ENCODE results near the gene LPAR1. TPM values are rescaled to one million over a fixed set of nuclear protein-coding genes. Genes with fewer than 3 reads are reported as not detected.

LPAR1 gene
- total and polyA plus RNA-seq, 12 donors = 9.6 to 65.2 (median 22.4) TPM

GRCh38 chr9:111039231-111039906 is 1.1 kb upstream of the LPAR1 start:
- intact Hi-C loops (cut with DNase I) = no loop called here
- Histone ChIP-seq H3K9me3 (replicated peaks in 1 of 3) (no peaks in the 10 kb centered on the region), H3K4me1 (replicated peaks in 1 of 2) (peaks cover 0 to 8% of the 10 kb centered on the region in 2 donors), H3K27ac (peak overlapping the region in 3 of 5 donors; percentile 70 to 92 (median 82)), H3K4me3 (peak overlapping the region in 1 of 4 donors; percentile 72), H3K27me3 (peaks cover 5% of the 10 kb centered on the region), H3K36me3 (replicated peaks in 1 of 2) (no peaks in the 10 kb centered on the region)
- 38 to 55% (median 51%) methylated on average over 19 to 23 of the region's 23 CpGs for WGBS, 4 donors
- no peak for DNase-seq
- TF ChIP-seq POLR2A (IDR thresholded peaks at IDR 0.05) (no peak), CTCF (IDR thresholded peaks at IDR 0.05) (no peak)

GRCh38 chr9:111037708-111038330 is 451 bp downstream of the LPAR1 start:
- H3K9me3 ChIP-seq (replicated peaks in 1 of 3) = no peaks in the 10 kb centered on the region
- peak in 2 of 7 donors; percentile 8 to 28 for DNase-seq
- H3K27me3 ChIP-seq = peaks cover 5% of the 10 kb centered on the region
- 0 to 1% (median 1%) methylated on average over 2 to 83 of the region's 83 CpGs; no CpG with 5 or more reads in 1 of the 4 donors for WGBS, 4 donors
- H3K4me1 ChIP-seq (replicated peaks in 1 of 2) = peaks cover 0 to 16% of the 10 kb centered on the region in 2 donors
- intact Hi-C loops (cut with DNase I) = no loop called here
- TF ChIP-seq CTCF (IDR thresholded peaks at IDR 0.05) (peak in 1 of 6 experiments; percentile 13), POLR2A (IDR thresholded peaks at IDR 0.05) (no peak)
- H3K36me3 ChIP-seq (replicated peaks in 1 of 2) = no peaks in the 10 kb centered on the region
- H3K27ac ChIP-seq = peak overlapping the region in 4 of 5 donors; percentile 11 to 92 (median 60)
- H3K4me3 ChIP-seq = peak overlapping the region in 2 of 4 donors; percentile 7 to 72

GRCh38 chr9:111037356-111037707 is 938 bp downstream of the LPAR1 start:
- DNase-seq = no peak
- intact Hi-C loops (cut with DNase I) = no loop called here
- 5 to 11% (median 8%) methylated on average over 6 to 13 of the region's 13 CpGs for WGBS, 4 donors
- Histone ChIP-seq H3K27ac (peak overlapping the region in 4 of 5 donors; percentile 11 to 92 (median 60)), H3K36me3 (replicated peaks in 1 of 2) (no peaks in the 10 kb centered on the region), H3K4me1 (replicated peaks in 1 of 2) (peaks cover 0 to 17% of the 10 kb centered on the region in 2 donors), H3K4me3 (peak overlapping the region in 2 of 4 donors; percentile 7 to 72), H3K9me3 (replicated peaks in 1 of 3) (no peaks in the 10 kb centered on the region), H3K27me3 (peaks cover 5% of the 10 kb centered on the region)
- TF ChIP-seq CTCF (IDR thresholded peaks at IDR 0.05) (no peak), POLR2A (IDR thresholded peaks at IDR 0.05) (no peak)

GRCh38 chr9:111036946-111037345 is 1.3 kb downstream of the LPAR1 start:
- H3K27me3 ChIP-seq = peaks cover 5% of the 10 kb centered on the region

More at GRCh38 chr9:111036946-111037345, 1.3 kb downstream of the LPAR1 start:
- H3K9me3 ChIP-seq (replicated peaks in 1 of 3) = no peaks in the 10 kb centered on the region
- H3K27ac ChIP-seq = peak overlapping the region in 3 of 5 donors; percentile 38 to 92 (median 82)
- no peak for DNase-seq
- peak overlapping the region in 2 of 4 donors; percentile 7 to 72 for H3K4me3 ChIP-seq
- TF ChIP-seq CTCF (IDR thresholded peaks at IDR 0.05) = no peak
- intact Hi-C loops (cut with DNase I) = no loop called here
- peaks cover 0 to 17% of the 10 kb centered on the region in 2 donors for H3K4me1 ChIP-seq (replicated peaks in 1 of 2)
- no peaks in the 10 kb centered on the region for H3K36me3 ChIP-seq (replicated peaks in 1 of 2)
- WGBS, 4 donors = 22 to 40% (median 36%) methylated on average over 8 of the region's 8 CpGs

All from adrenal gland (tissue), 12 donors.